ENCODE results near the gene SLC39A2.

SLC39A2 gene

DNA sequence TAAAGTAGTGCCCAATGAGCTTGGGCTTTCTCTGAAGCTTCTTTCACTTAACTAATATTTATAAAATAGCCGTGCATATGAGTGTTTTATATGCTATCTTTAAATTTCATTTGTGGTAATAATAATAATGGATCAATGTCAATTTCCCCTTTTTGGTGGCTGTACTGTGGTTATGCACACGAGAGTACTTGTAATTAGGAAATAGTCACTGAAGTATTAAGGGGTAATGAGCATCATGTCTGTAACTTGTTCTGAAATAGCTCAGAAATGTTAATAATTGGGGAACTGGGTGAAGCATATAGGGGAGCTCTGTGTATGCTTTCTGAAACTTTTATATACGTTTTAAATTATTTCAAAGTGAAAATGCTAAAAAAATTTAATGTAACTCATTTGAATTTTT, 51.5 kb downstream of the SLC39A2 start:
- no peak for DNase-seq

Data from CD4-positive, alpha-beta T cell treated with Interleukin-17A for 1 hour (primary cell).